Peyer's patch (tissue), 4 donors: ENCODE measurements around the gene FOXP4. TPM values are rescaled to one million over a fixed set of nuclear protein-coding genes. Genes with fewer than 3 reads are reported as not detected.

Experiments used
- DNase-seq, 3 donors: peaks; one replicate each; pipeline ENCODE4 v3.0.0-alpha.2; 2017 to 2019
- H3K27ac ChIP-seq, 4 donors: fragments of 200-600 bp; sonication (generic); one replicate each; pipeline ENCODE4 v1.5.1; 2016 to 2019
- H3K27me3 ChIP-seq, 2 donors: fragments of 200-600 bp; sonication (generic); one replicate each; pipeline ENCODE4 v1.5.1; 2019
- H3K36me3 ChIP-seq, 3 donors: fragments of 200-600 bp; sonication (generic); one replicate each; pipeline ENCODE4 v1.5.1; 2016 to 2019
- H3K4me1 ChIP-seq, 4 donors: fragments of 200-600 bp; sonication (generic); one replicate each; pipeline ENCODE4 v1.5.1; 2016 to 2019
- H3K4me3 ChIP-seq, 4 donors: fragments of 200-600 bp; sonication (generic); 1 replicate in 3 of 4; 2 replicates in 1 of 4; pipeline ENCODE4 v1.5.1; 2016 to 2019; ENCODE audit warnings: mild to moderate bottlenecking in 1 of 4
- H3K9me3 ChIP-seq, 4 donors: fragments of 200-600 bp; sonication (generic); one replicate each; pipeline ENCODE4 v1.5.1; 2016 to 2019; ENCODE audit warnings: mild to moderate bottlenecking in 1 of 4
- POLR2A ChIP-seq, 2 donors: fragments of 450-650 bp; IDR thresholded peaks; one replicate each; pipeline ENCODE4 v1.5.1; 2017; ENCODE audit warnings: antibody characterized with exemption in 2 of 2, mild to moderate bottlenecking in 2 of 2, moderate library complexity in 2 of 2
- total RNA-seq, 4 donors: library from RNA; depleted of rRNA; stranded (reverse); fragments of >200 nt; gene quantifications; one replicate each; pipeline ENCODE4 v1.1.0, GENCODE V29; 2016
- TF ChIP-seq, protein P1 (sequence below), 6 experiments: fragments of 450-650 bp in 4 of 6; fragments of 200-600 bp in 2 of 6; sonication (generic) in 1 of 6; IDR thresholded peaks; one replicate each; pipeline ENCODE4 v1.5.1; 2017 to 2019; ENCODE audit warnings: antibody characterized with exemption in 6 of 6, mild to moderate bottlenecking in 3 of 6, moderate library complexity in 1 of 6

The FOXP4 gene
- total RNA-seq, 4 donors from 2014 or later: 13.2 to 36.5 (median 20.0) TPM

GRCh38 chr6:41548841-41549642 is 2.9 kb downstream of the FOXP4 start:
- no peak for DNase-seq
- Histone ChIP-seq H3K36me3 (peaks cover 0 to 11% (median 0%) of the 10 kb centered on the region in 3 donors), H3K4me3 (peak overlapping the region in 2 of 4 donors; percentile 94 to 96), H3K27ac (no peak overlapping the region), H3K4me1 (peaks cover 0 to 35% (median 19%) of the 10 kb centered on the region in 4 donors), H3K9me3 (no peaks in the 10 kb centered on the region), H3K27me3 (no peaks in the 10 kb centered on the region)
- TF ChIP-seq, protein P1, sequence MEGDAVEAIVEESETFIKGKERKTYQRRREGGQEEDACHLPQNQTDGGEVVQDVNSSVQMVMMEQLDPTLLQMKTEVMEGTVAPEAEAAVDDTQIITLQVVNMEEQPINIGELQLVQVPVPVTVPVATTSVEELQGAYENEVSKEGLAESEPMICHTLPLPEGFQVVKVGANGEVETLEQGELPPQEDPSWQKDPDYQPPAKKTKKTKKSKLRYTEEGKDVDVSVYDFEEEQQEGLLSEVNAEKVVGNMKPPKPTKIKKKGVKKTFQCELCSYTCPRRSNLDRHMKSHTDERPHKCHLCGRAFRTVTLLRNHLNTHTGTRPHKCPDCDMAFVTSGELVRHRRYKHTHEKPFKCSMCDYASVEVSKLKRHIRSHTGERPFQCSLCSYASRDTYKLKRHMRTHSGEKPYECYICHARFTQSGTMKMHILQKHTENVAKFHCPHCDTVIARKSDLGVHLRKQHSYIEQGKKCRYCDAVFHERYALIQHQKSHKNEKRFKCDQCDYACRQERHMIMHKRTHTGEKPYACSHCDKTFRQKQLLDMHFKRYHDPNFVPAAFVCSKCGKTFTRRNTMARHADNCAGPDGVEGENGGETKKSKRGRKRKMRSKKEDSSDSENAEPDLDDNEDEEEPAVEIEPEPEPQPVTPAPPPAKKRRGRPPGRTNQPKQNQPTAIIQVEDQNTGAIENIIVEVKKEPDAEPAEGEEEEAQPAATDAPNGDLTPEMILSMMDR (IDR thresholded peaks at IDR 0.05): no peak
- TF ChIP-seq POLR2A (IDR thresholded peaks at IDR 0.05): no peak

DNA sequence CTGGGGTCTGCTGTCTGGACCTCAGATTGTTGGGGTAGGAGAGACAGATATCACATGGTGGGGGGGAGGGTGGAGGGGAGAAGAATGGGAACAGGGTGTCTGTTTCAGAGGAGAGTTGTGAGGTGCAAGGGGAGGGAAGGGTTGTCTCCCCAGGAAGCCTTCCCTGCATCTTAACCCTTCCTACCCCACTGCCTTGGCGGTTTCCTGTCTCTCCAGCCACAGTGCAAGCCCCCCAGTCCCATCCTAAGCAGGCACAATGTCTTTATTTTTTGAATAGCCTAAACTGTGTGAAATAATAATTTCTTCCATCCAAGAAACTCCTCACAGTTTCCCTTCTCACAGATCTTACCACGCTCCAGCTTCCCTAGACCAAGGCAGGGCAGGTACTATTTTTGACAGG is 3.5 kb downstream of the FOXP4 start:
- no peaks in the 10 kb centered on the region for H3K27me3 ChIP-seq

DNA sequence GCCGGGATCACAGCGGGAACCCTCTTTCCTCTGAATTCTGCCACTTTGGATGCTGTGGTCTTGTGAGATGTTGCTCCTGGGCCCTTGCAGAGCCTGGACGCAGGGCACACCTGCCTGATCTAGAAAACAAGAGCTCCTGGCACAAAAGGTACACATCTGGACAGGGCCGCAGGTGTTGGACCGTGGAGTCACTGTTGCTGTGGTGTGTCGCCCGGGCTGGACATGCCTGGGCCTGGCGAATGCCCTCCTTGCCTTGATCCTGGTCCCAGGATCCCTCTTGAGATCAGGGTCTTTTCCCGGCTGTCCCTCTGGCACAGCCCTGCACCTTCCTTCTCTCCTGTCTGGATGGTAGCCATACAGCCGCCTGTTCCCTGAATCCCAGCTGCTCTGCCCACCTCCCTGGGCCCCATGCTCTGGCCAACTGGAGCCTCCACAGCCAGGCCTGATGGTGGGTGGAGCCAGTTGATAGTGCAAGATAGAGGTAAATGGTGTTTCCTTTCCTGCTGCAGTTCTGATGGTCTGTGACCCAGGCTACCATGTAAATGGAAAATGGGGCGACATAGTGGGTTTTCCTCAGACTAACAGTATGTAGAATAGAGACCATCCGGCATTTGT is 5.0 kb downstream of the FOXP4 start:
- no peak for DNase-seq

More for the DNA sequence above, 3.5 kb downstream of the FOXP4 start:
- Histone ChIP-seq H3K36me3 (peaks cover 0 to 11% (median 0%) of the 10 kb centered on the region in 3 donors), H3K27ac (no peak overlapping the region), H3K9me3 (no peaks in the 10 kb centered on the region), H3K4me1 (peaks cover 0 to 35% (median 19%) of the 10 kb centered on the region in 4 donors), H3K4me3 (no peak overlapping the region)
- TF ChIP-seq, protein P1 (IDR thresholded peaks at IDR 0.05): no peak
- no peak for TF ChIP-seq POLR2A (IDR thresholded peaks at IDR 0.05)
- no peak for DNase-seq

DNA sequence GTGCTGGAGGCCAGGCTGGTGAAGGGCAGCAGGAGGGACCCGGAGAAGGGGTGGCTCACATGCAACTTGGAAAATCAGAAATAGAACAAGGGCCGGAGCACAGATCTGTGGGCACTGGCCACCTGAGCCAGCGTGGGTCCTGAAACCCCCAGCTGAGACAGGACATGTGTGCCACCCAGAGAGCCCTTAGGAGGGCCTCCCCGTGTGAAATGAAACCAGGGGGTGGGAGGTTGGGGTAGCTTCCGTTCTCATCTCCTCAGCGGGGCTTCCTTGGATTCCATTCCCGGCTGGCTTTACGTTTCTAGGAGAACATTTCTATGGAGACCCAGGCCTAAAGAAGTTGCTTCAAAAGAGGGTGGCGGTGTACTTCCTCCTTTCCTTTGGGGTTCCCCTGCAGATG is 5.7 kb downstream of the FOXP4 start:
- Histone ChIP-seq H3K9me3 (no peaks in the 10 kb centered on the region), H3K36me3 (peaks cover 0 to 11% (median 0%) of the 10 kb centered on the region in 3 donors), H3K4me3 (no peak overlapping the region), H3K27me3 (no peaks in the 10 kb centered on the region), H3K4me1 (peaks cover 0 to 24% (median 14%) of the 10 kb centered on the region in 4 donors), H3K27ac (no peak overlapping the region)
- no peak for TF ChIP-seq POLR2A (IDR thresholded peaks at IDR 0.05)
- TF ChIP-seq, protein P1 (IDR thresholded peaks at IDR 0.05): no peak
- no peak for DNase-seq

More for the DNA sequence above, 5.0 kb downstream of the FOXP4 start:
- Histone ChIP-seq H3K4me1 (peaks cover 0 to 24% (median 14%) of the 10 kb centered on the region in 4 donors), H3K27me3 (no peaks in the 10 kb centered on the region), H3K9me3 (no peaks in the 10 kb centered on the region), H3K36me3 (peaks cover 0 to 11% (median 0%) of the 10 kb centered on the region in 3 donors), H3K27ac (no peak overlapping the region), H3K4me3 (no peak overlapping the region)
- TF ChIP-seq, protein P1 (IDR thresholded peaks at IDR 0.05): no peak
- TF ChIP-seq POLR2A (IDR thresholded peaks at IDR 0.05): no peak

GRCh38 chr6:41552723-41553122 is 6.5 kb downstream of the FOXP4 start:
- Histone ChIP-seq H3K9me3 (no peaks in the 10 kb centered on the region), H3K4me1 (peaks cover 0 to 24% (median 13%) of the 10 kb centered on the region in 4 donors), H3K27me3 (no peaks in the 10 kb centered on the region), H3K27ac (no peak overlapping the region), H3K4me3 (no peak overlapping the region), H3K36me3 (peaks cover 0 to 11% (median 0%) of the 10 kb centered on the region in 3 donors)
- DNase-seq: no peak
- TF ChIP-seq POLR2A (IDR thresholded peaks at IDR 0.05): no peak
- TF ChIP-seq, protein P1 (IDR thresholded peaks at IDR 0.05): no peak
